HG03469 (cell line): ENCODE measurements around the gene RASGEF1C.

Source experiments
- ATAC-seq: cut with Tn5 transposase; IDR thresholded peaks from one replicate; pipeline ENCODE4 v1.9.1; 2021; ENCODE audit warnings: mild to moderate bottlenecking, moderate library complexity, moderate number of reproducible peaks; ENCODE audit not compliant: unreplicated experiment

Gene RASGEF1C

GRCh38 chr5:180187767-180188166 lies 21.2 kb downstream of the RASGEF1C start:
- ATAC-seq, result no peak

DNA sequence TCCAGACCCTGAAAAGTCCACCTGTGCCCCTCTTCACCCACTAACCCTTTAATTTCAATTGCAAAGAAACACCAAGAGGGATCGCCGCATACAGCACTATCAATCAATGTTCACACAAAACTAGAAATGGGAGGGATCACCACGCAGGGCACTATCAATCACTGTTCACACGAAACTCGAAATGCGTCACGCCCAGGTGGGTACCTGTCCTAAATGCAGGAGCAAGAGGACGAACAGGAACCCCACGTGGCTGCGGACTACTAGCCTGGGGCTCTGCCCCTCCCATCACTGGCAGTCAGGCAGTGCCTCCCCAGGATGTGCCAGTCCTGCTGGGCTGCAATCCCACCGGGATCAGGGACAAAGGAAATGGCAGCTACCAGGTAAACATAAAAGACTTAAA lies 28.2 kb downstream of the RASGEF1C start:
- no peak for ATAC-seq

GRCh38 chr5:180180421-180180820 lies 28.6 kb downstream of the RASGEF1C start:
- ATAC-seq, result no peak

- no peak for ATAC-seq
These were observed 29.3 kb downstream of the RASGEF1C start for GRCh38 chr5:180179442-180180420.

GRCh38 chr5:180178531-180179441 lies 30.2 kb downstream of the RASGEF1C start:
- ATAC-seq, result no peak

DNA sequence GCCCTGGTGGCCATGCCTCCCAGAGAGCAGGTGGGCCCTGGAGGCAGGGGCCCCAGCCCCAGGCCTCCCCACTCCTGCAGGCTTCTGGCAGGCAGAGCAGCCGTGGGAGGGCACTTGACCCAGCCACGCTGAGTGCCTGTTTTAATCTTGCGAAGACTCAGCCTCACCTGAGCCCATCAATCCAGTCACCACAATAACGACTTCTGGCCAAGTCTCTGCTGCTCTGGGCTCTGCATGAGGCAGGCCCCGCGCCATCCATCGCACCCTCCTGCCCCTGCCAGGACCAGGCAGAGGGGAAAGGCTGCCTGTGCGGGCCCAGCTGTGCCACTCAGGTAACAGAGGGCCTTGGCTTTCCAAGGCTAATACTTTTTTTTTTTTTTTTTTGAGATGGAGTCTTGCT lies 32.8 kb downstream of the RASGEF1C start:
- ATAC-seq, result no peak

- no peak for ATAC-seq
These were observed 34.0 kb downstream of the RASGEF1C start for GRCh38 chr5:180175015-180175431.

- no peak for ATAC-seq
These were observed 34.4 kb downstream of the RASGEF1C start for GRCh38 chr5:180174587-180174972.

GRCh38 chr5:180173875-180174586 lies 35.0 kb downstream of the RASGEF1C start:
- no peak for ATAC-seq

- ATAC-seq, result no peak
These were observed 35.8 kb downstream of the RASGEF1C start for GRCh38 chr5:180173198-180173544.

DNA sequence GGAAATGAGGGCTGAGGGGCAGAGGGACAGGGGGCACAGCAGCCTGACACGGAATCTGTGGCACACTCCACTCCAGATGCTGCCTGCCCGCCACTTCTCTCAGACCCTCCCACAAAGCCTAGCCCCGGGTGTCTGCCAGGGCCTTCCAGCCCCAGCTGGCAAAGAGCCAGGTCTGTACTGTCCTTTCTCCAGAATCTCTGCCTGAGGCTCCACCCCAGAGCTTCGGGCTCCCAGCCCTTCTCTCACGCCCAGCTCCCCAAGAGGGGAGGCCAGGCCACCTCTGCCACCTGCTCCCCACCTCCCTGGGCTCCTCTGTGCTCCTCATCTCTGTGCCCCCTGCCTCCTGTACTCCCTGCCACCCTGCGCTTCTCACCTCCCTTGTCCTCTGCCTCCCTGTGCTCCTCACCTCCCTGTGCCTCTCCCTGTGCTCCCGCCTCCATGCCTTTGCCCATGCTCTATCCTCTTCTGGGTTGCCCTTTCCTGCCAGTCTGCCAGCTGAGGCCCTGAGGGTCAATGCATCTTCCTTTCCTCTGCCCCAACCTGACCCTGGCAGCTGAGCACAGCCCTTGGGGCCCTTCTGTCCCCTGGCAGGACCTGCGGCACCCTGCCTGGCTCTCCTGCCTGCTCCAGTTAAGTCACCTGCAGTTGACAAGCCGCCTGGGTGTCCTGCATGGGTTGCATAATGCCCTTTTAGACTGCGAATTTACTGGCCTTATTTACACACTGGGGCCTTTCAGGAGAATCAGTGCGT lies 36.4 kb downstream of the RASGEF1C start:
- no peak for ATAC-seq

- no peak for ATAC-seq
These were observed 37.4 kb downstream of the RASGEF1C start for GRCh38 chr5:180171568-180172094.

DNA sequence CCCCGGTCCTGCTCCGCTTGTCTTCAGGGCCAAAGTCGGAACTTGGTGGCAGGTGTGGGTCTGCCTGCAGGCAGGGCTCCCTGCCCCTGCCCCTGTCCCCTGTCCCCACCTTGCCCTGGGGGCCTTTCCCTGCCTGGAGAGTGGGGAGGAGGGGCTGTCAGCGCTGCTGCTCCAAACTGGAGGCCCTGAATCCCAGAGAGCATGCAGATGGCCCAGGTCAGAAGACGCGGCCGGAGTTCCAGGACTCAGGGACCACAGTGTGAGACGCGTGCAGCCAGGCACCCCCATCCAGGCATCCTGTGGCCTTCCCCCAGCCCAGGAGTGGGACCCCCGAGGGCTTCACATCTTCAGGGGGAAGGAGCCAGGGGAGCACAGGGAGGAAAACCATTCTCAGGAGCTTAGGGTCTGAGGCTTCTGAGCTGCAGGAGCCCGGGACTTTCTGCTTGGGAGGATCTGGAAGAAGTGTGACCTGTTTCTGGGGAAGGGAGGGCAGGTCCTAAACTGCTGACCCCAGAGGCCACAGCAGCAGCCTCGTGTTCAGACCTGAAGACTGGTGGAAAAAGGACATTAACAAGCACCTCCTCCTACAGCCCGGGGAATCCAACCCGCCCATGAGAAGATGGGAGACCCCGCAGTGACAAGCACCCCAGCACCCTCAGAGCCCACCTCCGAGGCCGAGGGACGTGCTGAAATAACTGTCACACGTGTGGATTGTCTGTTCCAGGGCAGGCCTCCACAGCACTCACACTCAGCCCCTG lies 38.0 kb downstream of the RASGEF1C start:
- no peak for ATAC-seq

GRCh38 chr5:180170106-180170809 lies 38.8 kb downstream of the RASGEF1C start:
- no peak for ATAC-seq

- no peak for ATAC-seq
These were observed 39.5 kb downstream of the RASGEF1C start for GRCh38 chr5:180169248-180170105.

DNA sequence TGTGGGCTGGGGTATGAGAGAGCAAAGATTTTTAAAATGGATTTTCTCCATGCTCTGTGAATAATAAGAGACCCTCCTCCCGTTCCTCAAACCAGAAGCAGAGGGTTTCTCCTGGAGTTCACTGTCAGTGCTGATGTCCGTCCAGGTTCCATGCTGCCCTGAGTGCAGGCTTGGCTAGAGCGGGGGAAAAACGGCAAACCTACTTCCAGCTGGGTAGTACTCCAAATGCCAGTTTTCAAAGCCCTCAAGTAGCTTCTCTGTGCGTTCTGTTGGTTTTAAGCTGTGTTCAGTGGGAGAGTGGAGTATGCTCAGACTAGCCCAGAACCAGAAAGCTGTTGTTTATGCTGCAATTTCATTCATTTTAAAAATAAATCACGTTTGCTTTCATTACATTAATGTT lies 40.3 kb downstream of the RASGEF1C start:
- ATAC-seq, result no peak

GRCh38 chr5:180166176-180166575 lies 42.8 kb downstream of the RASGEF1C start:
- no peak for ATAC-seq

GRCh38 chr5:180162304-180162661 lies 46.7 kb downstream of the RASGEF1C start:
- no peak for ATAC-seq
